HG03521 (cell line): ENCODE measurements around the gene RPRM.
"Not testable (repeated sequence)": the region's sequence is repeated elsewhere in the genome, so short reads cannot be mapped to it uniquely, and the experiment has no call there.

Experiments used
- ATAC-seq: cut with Tn5 transposase; IDR thresholded peaks from one replicate; pipeline ENCODE4 v1.9.1; 2021; ENCODE audit warnings: mild to moderate bottlenecking, moderate library complexity; ENCODE audit not compliant: unreplicated experiment

Gene RPRM

DNA sequence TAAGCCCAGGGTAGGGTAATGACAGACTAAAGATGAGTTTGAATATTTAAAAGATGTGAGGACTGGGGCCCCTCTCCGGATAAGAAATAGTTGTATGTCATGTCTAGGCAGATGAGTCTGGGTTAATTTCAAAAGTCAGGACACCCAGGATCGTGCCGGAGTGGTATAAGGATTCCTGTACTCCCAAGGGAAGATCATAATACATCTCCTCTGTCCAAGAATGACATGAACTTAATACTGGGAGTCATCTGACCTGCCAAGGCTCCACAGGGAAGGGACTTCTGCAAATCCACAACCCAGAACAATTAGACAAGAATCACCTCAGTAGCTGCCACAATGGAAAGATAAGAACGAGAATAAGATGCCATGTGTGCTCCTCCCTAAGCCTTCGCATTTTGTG, 17.1 kb downstream of the RPRM start:
- no peak for ATAC-seq

DNA sequence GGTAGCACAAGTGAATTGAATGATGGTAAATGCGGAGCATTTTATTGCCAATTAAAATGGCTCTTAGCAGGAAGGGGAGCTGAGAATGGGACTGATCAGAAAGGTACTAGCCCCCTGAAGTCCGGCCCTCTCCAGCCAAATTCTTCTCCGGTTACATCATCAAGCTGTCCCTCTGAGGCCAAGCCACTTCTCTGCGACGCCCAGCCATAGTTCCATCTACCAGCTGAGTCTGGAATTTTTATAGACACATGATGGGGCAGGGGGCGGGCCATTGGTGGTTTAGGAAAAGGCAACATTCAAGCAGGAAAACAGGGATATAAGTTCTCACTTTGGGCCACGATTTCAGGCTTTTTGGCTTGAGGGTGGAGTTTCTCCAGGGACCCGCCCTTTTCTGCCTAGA, 22.7 kb downstream of the RPRM start:
- no peak for ATAC-seq

DNA sequence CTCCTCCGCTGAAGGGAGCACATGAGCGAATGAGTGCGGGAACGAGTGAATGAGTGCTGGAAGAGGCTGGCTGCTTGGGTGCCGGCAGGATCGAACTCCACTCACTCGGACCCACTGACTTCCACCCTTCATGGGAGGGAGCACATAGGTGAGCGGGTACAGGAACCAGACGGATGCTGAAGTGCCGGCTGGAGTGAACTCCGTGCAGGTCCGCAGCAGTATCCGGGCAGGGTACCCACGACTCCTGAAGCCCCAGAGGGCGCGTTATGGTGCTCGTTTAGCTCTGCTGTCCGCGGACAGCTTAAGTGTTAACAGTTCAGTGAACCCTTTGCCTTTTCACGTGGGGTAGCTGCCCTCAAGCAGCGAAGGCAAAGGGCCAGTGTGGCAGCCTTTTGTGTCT, 23.2 kb downstream of the RPRM start:
- ATAC-seq, result no peak

DNA sequence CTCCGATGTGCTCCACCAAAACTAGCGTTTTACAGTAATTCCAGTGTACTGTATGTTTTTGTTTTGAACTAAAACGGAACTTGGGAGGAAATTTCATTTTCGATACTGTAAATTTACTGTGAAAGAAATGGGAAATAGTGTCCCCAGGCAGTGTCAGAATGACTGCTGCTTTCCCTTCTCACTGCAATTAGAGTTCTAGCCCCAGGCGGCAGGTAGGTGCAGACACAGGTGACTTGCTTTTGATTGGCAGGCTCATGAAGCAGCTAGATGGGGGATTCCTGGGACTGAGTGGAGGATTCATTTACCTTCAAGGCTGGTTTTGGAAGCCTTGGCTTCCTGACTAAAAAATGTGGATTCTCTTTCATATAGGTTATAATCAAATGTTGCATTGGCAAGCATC, 27.0 kb downstream of the RPRM start:
- no peak for ATAC-seq

DNA sequence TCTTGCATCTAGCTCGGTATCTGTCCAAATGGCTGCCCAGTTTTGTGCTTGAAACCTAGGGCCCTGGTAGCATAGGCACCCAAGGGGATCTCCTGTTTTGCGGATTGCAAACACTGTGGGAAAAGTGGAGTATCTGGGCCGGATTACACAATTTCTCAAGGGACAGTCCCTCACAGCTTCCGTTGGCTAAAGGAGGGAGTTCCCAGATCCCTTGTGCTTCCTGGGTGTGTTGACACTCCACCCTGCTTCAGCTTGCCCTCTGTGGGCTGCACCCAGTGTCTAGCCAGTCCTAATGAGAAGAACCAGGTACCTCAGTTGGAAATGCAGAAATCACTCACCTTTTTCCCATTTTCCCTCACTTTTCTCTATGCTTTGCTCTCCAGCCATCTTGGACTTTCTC, 35.5 kb downstream of the RPRM start:
- no peak for ATAC-seq

DNA sequence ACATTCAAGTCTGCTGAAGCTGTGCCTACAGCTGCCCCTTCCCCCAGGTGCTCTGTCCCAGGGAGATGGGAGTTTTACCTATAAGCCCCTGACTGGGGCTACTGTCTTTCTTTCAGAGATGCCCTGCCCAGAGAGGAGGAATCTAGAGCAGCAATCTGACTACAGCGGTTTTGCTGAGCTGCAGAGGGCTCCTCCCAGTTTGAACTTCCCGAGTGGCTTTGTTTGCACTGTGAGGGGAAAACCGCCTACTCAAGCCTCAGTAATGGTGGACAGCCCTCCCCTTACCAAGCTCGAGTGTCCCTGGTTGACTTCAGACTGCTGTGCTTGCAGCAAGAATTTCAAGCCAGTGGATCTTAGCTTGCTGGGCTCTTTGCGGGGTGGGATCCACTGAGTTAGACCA, 35.9 kb downstream of the RPRM start:
- not testable (repeated sequence) for ATAC-seq

DNA sequence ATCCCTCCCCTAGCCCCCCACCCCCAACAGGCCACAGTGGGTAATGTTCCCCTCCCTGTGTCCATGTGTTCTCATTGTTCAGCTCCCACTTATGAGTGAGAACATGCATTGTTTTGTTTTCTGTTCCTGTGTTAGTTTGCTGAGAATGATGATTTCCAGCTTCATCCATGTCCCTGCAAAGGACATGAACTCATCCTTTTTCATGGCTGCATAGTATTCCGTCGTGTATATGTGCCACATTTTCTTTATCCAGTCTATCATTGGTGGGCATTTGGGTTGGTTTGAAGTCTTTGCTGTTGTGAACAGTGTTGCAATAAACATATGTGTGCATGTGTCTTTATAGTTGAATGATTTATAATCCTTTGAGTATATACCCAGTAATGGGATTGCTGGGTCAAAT, 38.5 kb downstream of the RPRM start:
- ATAC-seq, result not testable (repeated sequence)

DNA sequence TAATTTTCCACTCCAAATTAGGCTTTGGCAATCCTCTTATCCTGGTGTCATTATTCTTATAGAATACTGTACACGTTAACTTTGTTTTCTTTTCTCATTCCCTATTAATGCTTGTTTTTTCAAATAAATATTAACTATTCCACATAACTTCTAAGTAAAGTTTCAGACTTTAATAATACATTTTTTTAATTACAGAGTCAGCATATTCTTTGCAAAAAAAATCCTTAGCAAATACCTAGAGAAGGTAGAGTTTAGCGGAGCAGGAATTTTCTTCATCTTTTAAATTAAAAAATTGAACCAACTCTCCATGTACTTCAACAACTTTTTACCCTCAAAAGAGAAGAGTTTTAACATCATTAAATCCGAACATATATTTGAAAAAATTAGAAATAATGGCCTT, 45.2 kb downstream of the RPRM start:
- no peak for ATAC-seq

DNA sequence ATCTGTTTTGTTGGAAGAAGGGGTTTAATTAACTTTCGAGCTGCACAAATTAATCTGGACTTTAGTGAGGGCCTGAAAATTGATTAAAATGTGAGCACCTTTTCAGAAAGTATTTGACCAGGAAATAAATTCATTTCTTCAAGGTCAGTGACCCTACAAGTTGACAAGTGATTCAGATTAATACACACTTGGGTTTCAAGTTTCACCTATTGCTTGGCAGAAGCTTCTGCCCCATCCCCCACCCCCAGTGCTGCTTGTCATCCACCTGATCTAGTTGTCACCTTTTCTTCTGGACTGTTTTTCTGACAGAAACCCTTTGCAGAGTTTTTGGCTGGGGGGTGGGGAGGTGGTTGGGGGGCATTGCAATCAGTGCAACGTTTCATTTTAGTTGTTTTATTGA, 46.2 kb downstream of the RPRM start:
- no peak for ATAC-seq

DNA sequence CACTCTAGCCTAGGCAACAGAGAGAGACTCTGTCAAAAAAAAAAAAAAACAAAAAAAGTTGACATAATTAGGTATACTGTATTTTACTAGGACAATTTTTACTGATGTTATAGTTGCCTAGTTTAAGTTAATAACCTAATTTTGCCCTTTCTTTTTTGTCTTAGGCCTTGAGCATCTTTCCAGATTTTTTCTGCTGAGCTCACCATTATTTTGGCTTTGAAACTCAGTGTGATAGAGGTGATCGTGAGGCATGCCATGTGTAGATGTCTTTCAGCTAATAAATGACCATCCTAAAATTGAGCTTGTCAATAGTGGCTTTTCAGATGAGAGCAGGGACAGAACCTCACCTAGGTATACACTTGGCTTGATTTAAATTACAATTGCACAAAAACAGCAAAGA, 47.4 kb downstream of the RPRM start:
- no peak for ATAC-seq
